Activated CD4-positive, alpha-beta T cell treated with anti-CD3 and anti-CD28 coated beads, Interleukin-2, amount 50 U/mL, for 1 hour (primary cell): Measurements from ENCODE around the gene PTHLH.

Source experiments
- DNase-seq: peaks from one replicate; pipeline ENCODE4 v3.0.0-alpha.2; 2020

Gene PTHLH

GRCh38 chr12:27973487-27973890, 956 bp upstream of the PTHLH start:
- DNase-seq = no peak

- DNase-seq = no peak
Observed at GRCh38 chr12:27971606-27972005, 927 bp downstream of the PTHLH start.

GRCh38 chr12:27971121-27971489, 1.4 kb downstream of the PTHLH start:
- DNase-seq = no peak

- DNase-seq = no peak
Observed at GRCh38 chr12:27970401-27971120, 2.0 kb downstream of the PTHLH start.

GRCh38 chr12:27969624-27970400, 2.7 kb downstream of the PTHLH start:
- peak; percentile 26 for DNase-seq

GRCh38 chr12:27968972-27969623, 3.4 kb downstream of the PTHLH start:
- DNase-seq = no peak

- no peak for DNase-seq
Observed at GRCh38 chr12:27967551-27968054, 4.9 kb downstream of the PTHLH start.

GRCh38 chr12:27966870-27967269, 5.7 kb downstream of the PTHLH start:
- DNase-seq = no peak

GRCh38 chr12:27965966-27966365, 6.6 kb downstream of the PTHLH start:
- DNase-seq = no peak

- no peak for DNase-seq
Observed at GRCh38 chr12:27965411-27965810, 7.1 kb downstream of the PTHLH start.

GRCh38 chr12:27964123-27964522, 8.4 kb downstream of the PTHLH start:
- no peak for DNase-seq

- no peak for DNase-seq
Observed at GRCh38 chr12:27960821-27961220, 11.7 kb downstream of the PTHLH start.

GRCh38 chr12:27958675-27959074, 13.9 kb downstream of the PTHLH start:
- DNase-seq = no peak

- no peak for DNase-seq
Observed at GRCh38 chr12:27957366-27957765, 15.2 kb downstream of the PTHLH start.

- no peak for DNase-seq
Observed at GRCh38 chr12:27953817-27954216, 18.7 kb downstream of the PTHLH start.

GRCh38 chr12:27953348-27953747, 19.2 kb downstream of the PTHLH start:
- DNase-seq = no peak

GRCh38 chr12:27952510-27952909, 20.0 kb downstream of the PTHLH start:
- DNase-seq = no peak

GRCh38 chr12:27951898-27952297, 20.6 kb downstream of the PTHLH start:
- no peak for DNase-seq

GRCh38 chr12:27946421-27946820, 26.1 kb downstream of the PTHLH start:
- DNase-seq = no peak

- DNase-seq = peak; percentile 76
Observed at GRCh38 chr12:27940756-27941402, 31.7 kb downstream of the PTHLH start.

GRCh38 chr12:27940245-27940644, 32.3 kb downstream of the PTHLH start:
- DNase-seq = no peak

GRCh38 chr12:27937768-27938167, 34.8 kb downstream of the PTHLH start:
- DNase-seq = no peak

- no peak for DNase-seq
Observed at GRCh38 chr12:27936196-27936595, 36.3 kb downstream of the PTHLH start.
